HG02970 (cell line): ENCODE data around the gene GCNT4.

Experiments used
- ATAC-seq: cut with Tn5 transposase; IDR thresholded peaks from one replicate; pipeline ENCODE4 v1.9.1; 2021; ENCODE audit warnings: mild to moderate bottlenecking, moderate library complexity, moderate number of reproducible peaks; ENCODE audit not compliant: unreplicated experiment, low FRiP score

GCNT4 gene

DNA sequence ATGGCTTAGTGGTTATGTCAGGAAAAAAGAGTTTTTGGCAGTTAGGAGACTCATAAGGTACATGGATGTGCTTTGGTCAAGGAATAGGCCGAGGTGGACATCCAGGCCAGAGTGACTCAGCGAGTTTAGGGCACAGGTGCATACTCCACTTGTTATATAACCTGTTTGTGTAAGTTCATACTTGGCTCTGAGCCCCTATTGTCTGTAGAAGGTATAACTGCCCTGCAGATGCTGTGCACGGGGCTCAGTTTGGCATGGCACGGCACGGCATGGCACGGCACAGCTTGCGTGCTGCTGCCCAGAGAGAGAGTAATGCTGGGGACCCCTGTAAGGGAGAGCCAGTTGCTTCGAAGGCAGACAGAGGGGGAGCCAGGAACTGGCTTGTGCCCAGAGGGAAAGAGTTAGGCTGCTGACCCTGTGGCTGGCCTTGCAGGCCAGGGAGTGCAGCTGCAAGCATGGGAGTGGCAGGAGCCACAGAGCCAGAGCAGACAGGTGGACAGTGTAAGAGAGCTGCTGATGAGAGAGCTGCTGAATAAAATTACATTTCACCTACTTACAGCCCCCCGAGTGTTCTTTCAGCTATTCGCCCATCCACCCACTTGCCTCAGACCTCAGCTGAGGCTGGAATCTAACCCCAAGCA, 32.2 kb downstream of the GCNT4 start:
- ATAC-seq: no peak

DNA sequence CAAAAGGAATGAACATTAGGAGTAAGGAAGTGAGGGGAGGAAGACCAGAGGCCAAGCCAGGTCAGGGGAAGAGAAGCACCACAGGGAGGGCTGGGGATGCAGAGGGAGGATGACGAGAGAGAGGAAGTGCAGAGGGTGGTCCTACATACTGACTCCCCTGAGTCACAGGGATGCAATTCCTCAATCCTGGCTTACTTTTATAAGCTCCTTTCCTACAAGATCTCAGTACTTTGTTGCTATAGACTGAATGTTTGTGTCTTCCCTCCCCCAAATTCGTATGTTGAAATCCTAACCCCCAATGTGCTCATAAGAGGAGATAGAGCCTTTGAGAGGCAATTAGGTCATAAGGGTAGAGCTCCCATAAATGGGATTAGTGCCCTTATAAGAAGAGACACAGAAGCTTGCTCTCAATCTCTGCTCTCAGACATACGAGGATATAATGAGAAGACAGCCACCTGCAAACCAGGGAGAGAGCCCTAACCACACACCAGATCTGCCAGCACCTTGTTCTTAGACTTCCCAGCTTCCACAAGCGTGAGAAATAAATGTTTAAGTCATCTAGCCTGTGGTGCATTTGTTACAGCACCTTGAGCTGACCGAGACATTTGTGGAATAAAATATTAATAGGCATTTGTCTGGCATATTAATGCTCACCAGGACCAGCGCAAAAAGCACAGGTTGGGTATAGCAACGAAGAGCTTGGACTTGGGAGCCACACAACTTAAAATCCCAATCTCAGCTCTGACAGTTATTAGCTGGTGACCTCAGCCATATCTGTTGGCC, 33.4 kb downstream of the GCNT4 start:
- no peak for ATAC-seq

DNA sequence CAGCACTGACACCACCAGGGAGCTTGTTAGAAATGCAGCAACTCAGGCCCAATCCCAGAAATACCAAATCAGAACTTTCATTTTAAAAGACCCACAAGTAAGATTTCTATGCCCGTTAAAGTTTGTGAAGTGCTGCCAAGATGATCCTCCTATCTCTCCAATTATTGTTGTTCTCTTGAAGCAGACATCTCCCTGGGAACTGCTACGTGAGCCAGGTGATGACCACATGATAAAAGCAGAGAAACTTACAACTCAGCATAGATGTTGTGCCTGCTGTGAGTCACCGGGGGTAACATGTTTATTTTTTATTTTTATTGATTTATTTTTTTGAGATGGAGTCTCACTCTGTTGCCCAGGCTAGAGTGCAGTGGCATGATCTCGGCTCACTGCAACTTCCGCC, 34.4 kb downstream of the GCNT4 start:
- ATAC-seq: no peak

DNA sequence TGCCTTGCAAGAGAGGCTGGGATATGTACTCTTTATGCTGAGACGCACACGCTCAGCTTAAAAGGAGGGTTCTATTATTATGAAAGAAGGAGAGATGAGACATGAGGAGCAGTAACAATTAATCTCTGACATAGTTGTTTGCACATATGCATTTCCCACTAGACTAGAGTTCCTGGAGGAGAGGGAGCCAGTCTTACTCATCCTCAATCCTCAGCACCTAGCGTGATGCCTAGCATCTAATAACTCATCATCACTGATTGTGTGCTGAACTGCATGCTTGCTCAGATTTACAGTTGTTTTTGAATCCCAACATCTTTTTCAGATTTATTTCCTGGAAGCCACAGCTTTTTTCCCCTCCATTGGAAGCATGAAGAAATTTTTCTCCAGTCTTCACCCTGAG, 35.5 kb downstream of the GCNT4 start:
- no peak for ATAC-seq

DNA sequence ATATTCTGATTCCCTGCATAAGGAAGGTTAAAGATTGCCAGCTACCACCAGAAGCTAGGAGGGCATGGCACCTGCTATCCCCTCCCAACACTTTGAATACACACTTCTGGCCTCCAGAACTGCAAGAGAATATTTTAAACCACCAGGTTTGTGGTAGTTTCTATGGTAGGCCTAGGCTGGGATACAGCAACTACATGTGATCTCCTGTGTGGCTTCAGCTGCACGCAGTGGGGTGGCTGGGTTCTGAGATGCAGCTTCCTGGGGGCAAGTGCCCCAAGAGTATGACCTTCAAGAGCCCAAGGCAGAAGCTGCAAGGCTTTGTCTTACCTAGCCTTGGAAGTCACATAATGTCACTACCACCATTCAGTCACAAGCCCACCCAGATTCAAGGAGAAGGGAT, 39.6 kb downstream of the GCNT4 start:
- ATAC-seq: no peak

DNA sequence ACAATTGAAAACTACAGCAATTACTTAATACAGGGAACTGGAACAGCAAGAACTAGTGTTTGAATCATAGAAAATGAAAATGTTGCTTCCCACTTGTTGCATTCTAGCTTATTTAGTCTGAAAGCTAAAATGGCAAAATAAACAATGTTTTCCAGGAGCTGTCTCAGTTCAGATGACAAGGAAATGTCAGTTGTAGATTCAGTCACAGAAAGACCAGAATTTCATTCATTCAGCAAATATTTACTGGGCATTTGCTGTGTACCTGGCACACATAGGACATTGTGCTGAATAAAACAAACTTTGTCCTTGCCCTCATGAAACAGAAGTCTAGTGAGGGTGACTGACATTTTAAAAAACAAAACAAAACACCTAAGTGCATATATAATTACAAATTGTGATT, 41.5 kb downstream of the GCNT4 start:
- ATAC-seq: no peak

DNA sequence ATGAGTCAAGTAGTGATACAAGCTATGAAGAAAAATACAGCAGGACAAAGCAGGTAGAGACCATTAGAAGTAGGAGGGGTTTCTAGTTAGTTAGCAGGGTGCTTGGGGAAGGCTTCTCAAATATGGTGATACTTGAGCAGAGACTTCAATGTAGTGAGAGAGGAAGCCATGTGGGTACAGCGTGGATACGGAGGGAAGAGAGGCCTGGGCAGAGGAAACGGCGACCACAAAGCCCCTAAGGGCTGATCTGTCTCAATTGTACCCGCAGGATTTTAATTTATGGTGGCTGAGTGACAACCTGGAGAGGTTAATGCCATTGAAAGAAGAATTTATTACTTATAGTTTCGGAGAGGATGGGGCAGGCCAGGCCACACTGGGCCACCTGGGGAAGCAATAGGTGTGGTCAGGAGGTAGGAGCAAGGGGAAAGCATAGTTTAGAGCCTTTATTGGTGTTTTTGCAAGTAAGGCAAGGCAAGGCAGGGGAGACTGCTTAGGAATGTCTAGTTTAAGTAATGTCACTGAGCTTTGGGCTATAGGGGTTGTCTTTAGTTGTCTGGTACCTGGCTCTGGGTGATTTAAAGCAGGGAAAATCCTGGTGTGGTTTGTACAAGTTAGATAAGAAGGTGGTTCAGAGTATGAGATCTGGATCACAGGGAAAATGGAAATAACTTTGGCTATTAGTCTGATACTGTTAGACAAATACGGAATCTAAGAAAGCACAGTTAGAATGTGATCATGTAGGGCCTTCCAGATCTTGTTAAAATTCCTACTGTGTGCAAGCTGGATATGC, 42.6 kb downstream of the GCNT4 start:
- no peak for ATAC-seq

DNA sequence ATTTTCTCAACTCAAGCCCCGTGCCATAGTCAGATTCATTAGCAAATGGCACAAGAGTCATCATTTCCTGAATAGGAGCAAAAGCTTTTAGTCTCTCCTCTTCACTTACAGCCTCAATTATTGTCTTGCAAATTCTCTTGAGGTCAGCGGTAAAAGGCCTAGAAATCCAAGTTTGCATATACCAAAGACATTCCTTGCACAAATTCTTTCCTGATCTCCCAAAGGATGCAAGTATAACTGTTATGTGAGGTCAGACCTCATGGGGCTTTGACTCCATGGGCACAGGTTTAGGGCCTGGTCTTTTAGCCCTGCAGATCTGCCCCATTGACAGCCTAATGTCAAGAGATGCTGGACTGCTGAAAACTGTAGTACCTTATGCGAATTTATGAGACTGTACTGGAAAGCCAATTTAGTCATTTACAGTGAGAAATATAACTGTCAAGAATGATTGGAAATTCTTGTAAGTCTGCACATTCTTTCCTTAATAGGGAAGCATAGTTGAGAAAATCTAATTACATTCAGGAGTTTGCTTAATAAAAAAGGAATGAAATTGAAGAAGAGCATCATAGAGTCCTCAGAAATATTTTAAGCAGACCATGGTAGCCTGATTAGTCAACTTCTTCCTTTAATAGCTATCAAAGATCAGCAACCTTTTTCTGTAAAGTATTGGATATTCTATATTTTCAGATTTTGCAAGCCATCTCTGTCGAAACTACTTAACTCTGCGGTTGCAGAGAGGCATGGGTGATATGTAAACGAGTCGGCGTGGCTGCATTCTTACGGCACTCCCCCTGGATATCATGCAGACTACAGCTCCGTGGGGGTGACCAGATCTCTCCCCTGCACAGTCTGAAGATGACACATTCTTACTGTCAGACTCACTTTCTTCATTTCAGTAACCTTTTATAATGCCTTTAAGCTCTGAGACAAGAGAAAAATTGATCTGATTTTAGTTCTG, 45.2 kb downstream of the GCNT4 start:
- ATAC-seq: no peak

DNA sequence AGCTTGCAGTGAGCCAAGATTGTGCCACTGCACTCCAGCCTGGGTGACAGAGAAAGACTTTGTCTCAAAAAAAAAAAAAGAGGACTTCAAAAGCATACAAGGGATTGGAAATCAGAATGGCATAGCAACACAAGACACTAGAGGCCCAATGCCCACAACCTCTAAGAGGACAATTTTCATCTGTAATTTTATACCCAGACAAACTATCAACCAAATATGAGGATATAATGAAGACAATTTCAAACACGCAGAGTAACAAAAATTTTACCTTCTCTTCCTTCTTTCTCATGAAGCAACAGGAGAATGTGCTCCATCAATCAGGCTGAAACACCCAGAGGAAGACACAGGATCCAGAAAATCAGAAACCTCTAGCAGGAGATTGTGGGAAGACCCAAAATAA, 46.8 kb downstream of the GCNT4 start:
- no peak for ATAC-seq
